Heart left ventricle (tissue), 16 donors: ENCODE measurements around the gene GSX1. TPM values are rescaled to one million over a fixed set of nuclear protein-coding genes. Genes with fewer than 3 reads are reported as not detected.

Experiments used
- ATAC-seq, 4 donors: fragments of 200-7000 bp; cut with Tn5 transposase; one replicate each; pipeline ENCODE4 v1.9.1; 2020 to 2022; ENCODE audit warnings: moderate library complexity in 4 of 4, mild to moderate bottlenecking in 3 of 4, moderate number of reproducible peaks in 1 of 4
- DNase-seq, 5 donors: peaks; one replicate each; pipeline ENCODE4 v3.0.0-alpha.2; 2020
- H3K27ac ChIP-seq, 12 donors: fragments of 200-600 bp; sonication (generic) in 4 of 12; one replicate each; pipeline versions ENCODE4 v1.5.0 to v1.8.0; 2016 to 2022; ENCODE audit warnings: mild to moderate bottlenecking in 2 of 12
- H3K27me3 ChIP-seq, 9 donors: fragments of 200-600 bp; sonication (generic) in 2 of 9; one replicate each; pipeline versions ENCODE4 v1.5.1 to v1.8.0; 2016 to 2022; ENCODE audit warnings: mild to moderate bottlenecking in 3 of 9
- H3K36me3 ChIP-seq, 9 donors: fragments of 200-600 bp; sonication (generic) in 2 of 9; one replicate each; pipeline versions ENCODE4 v1.5.0 to v1.8.0; 2018 to 2022; ENCODE audit warnings: mild to moderate bottlenecking in 2 of 9
- H3K4me1 ChIP-seq, 12 donors: fragments of 200-600 bp; sonication (generic) in 4 of 12; one replicate each; pipeline versions ENCODE4 v1.5.0 to v1.8.0; 2016 to 2022; ENCODE audit warnings: mild to moderate bottlenecking in 3 of 12
- H3K4me3 ChIP-seq, 12 donors: fragments of 200-600 bp; sonication (generic) in 4 of 12; one replicate each; pipeline versions ENCODE4 v1.5.0 to v1.8.0; 2017 to 2022; ENCODE audit warnings: mild to moderate bottlenecking in 9 of 12, moderate library complexity in 4 of 12
- H3K9me3 ChIP-seq, 12 donors: fragments of 200-600 bp; sonication (generic) in 4 of 12; one replicate each; pipeline versions ENCODE4 v1.5.0 to v1.8.0; 2016 to 2022; ENCODE audit warnings: mild to moderate bottlenecking in 1 of 12
- CTCF ChIP-seq, 12 donors: fragments of 200-600 bp; sonication (generic) in 4 of 12; IDR thresholded peaks; one replicate each; pipeline versions ENCODE4 v1.5.0 to v1.8.0; 2018 to 2022; ENCODE audit warnings: antibody characterized with exemption in 12 of 12, mild to moderate bottlenecking in 5 of 12
- POLR2A ChIP-seq, 2 donors: fragments of 450-650 bp; IDR thresholded peaks; one replicate each; pipeline ENCODE4 v1.6.1; 2017; ENCODE audit warnings: antibody characterized with exemption in 2 of 2, mild to moderate bottlenecking in 2 of 2, moderate library complexity in 2 of 2
- WGBS, 4 donors: extraction: QIAGEN DNeasy Blood & Tissue Kit in 2 of 4; methylation state at CpG; one replicate each; pipeline versions ENCODE4 v1.1.5 to v1.1.7; 2013 to 2018; 5-methylcytosine and 5-hydroxymethylcytosine counted together
- intact Hi-C, 10 donors: fragments of 100-400 bp; cut with DNase I; formaldehyde crosslinking; loops; one replicate each; pipeline versions ENCODE4 v1.11.1 to v1.14.2; 2022
- polyA plus RNA-seq, 2 donors: library from polyadenylated mRNA; stranded (reverse); fragments of 200-250 nt; gene quantifications; one replicate each; pipeline ENCODE4 v1.2.3, GENCODE V29; 2013
- total RNA-seq, 9 donors: library from RNA; depleted of rRNA in 2 of 9; stranded (reverse); fragments of >200 nt in 2 of 9; fragmentation: NEBNext Ultra II Directional in 3 of 9; extraction: Animal tissue kit (Norgen Biotek cat#: 25700) in 3 of 9; gene quantifications; one replicate each; pipeline versions ENCODE4 v1.1.0 to v1.2.4, GENCODE V29; 2016 to 2023
- donor health status: ischemic (EF 13 %, LVEDD 7.1; RV severe dilation, severe dysfunction).
- donor health status: healthy with polysubstance abuse.
- donor health status: DM: no; HTN: yes; CAD: no.
- donor health status: DM: no; HTN: no; CAD: no.
- donor health status: ischemic (EF 25% LVEDD 6.9; RV normal size, moderate dysfunction).
- donor health status: ischemic (EF 25% LVEDD 5.7; RV mildly dilated, moderate dysfunction).
- donor health status: healthy.
- donor health status: DM: yes; HTN: yes; CAD: no.
- donor health status: ischemic (EF 35%, LVEDD 5.7; RV mildly dilated, moderate dysfunction).
- donor health status: nonischemic (EF 11% LVEDD 7.7; RV severe dilation, severe dysfunction).
- donor health status: DM: yes; HTN: yes; CAD: no.
- donor health status: PGD.
- donor health status: ischemic (EF 29% LVEDD 5.4; RV normal size, mild dysfunction).
- donor health status: nonischemic (EF 23%, LVEDD 6.1; RV moderate dilation, normal function).

The GSX1 gene
- total and polyA plus RNA-seq, 11 donors, result not detected

- intact Hi-C loops, result no loop called here
- DNase-seq, result no peak
Measured at GRCh38 chr13:27790523-27790922, 1.8 kb upstream of the GSX1 start.

GRCh38 chr13:27791146-27791900 is 960 bp upstream of the GSX1 start:
- Histone ChIP-seq H3K9me3 (no peaks in the 10 kb centered on the region), H3K27me3 (peaks cover 70 to 98% (median 92%) of the 10 kb centered on the region in 9 donors), H3K27ac (no peak overlapping the region), H3K4me3 (peak overlapping the region in 10 of 12 donors; percentile 12 to 48 (median 34)), H3K36me3 (no peaks in the 10 kb centered on the region), H3K4me1 (peaks cover 0 to 52% (median 23%) of the 10 kb centered on the region in 12 donors)
- intact Hi-C loops, result no loop called here
- ATAC-seq (no peak), DNase-seq (no peak)
- TF ChIP-seq POLR2A (IDR thresholded peaks at IDR 0.05), result no peak
- no peak for TF ChIP-seq CTCF (IDR thresholded peaks at IDR 0.05)
- 6 to 9% (median 7%) methylated on average over 36 of the region's 36 CpGs for WGBS, 4 donors

More at GRCh38 chr13:27790523-27790922, 1.8 kb upstream of the GSX1 start:
- peaks cover 0 to 52% (median 23%) of the 10 kb centered on the region in 12 donors for H3K4me1 ChIP-seq
- peaks cover 64 to 98% (median 84%) of the 10 kb centered on the region in 9 donors for H3K27me3 ChIP-seq
- whole genome bisulfite sequencing, 4 donors, result 0 to 3% (median 2%) methylated on average over 15 to 23 of the region's 23 CpGs
- peak overlapping the region in 7 of 12 donors; percentile 12 to 48 (median 38) for H3K4me3 ChIP-seq
- H3K9me3 ChIP-seq, result no peaks in the 10 kb centered on the region
- no peaks in the 10 kb centered on the region for H3K36me3 ChIP-seq
- TF ChIP-seq POLR2A (IDR thresholded peaks at IDR 0.05), result no peak
- no peak for TF ChIP-seq CTCF (IDR thresholded peaks at IDR 0.05)
- ATAC-seq, result no peak
- H3K27ac ChIP-seq, result no peak overlapping the region

- H3K27me3 ChIP-seq, result peaks cover 71 to 98% (median 96%) of the 10 kb centered on the region in 9 donors
- TF ChIP-seq POLR2A (IDR thresholded peaks at IDR 0.05), result no peak
- no peak for TF ChIP-seq CTCF (IDR thresholded peaks at IDR 0.05)
- WGBS, 4 donors, result 10 to 16% (median 12%) methylated on average over 21 to 22 of the region's 22 CpGs
- no peak for DNase-seq
- H3K4me1 ChIP-seq, result peaks cover 0 to 56% (median 23%) of the 10 kb centered on the region in 12 donors
- no peaks in the 10 kb centered on the region for H3K9me3 ChIP-seq
- H3K36me3 ChIP-seq, result no peaks in the 10 kb centered on the region
- no peak for ATAC-seq
- no peak overlapping the region for H3K4me3 ChIP-seq
- intact Hi-C loops, result no loop called here
- no peak overlapping the region for H3K27ac ChIP-seq
Measured at GRCh38 chr13:27791901-27792392, 336 bp upstream of the GSX1 start.

GRCh38 chr13:27793507-27794367 is 1.5 kb downstream of the GSX1 start:
- intact Hi-C loops, result no loop called here
- ATAC-seq (no peak), DNase-seq (no peak)
- Histone ChIP-seq H3K4me3 (no peak overlapping the region), H3K9me3 (no peaks in the 10 kb centered on the region), H3K27ac (no peak overlapping the region), H3K4me1 (peaks cover 0 to 63% (median 23%) of the 10 kb centered on the region in 12 donors), H3K27me3 (peaks cover 75 to 100% (median 99%) of the 10 kb centered on the region in 9 donors), H3K36me3 (no peaks in the 10 kb centered on the region)
- TF ChIP-seq POLR2A (IDR thresholded peaks at IDR 0.05) (no peak), CTCF (IDR thresholded peaks at IDR 0.05) (no peak)
- WGBS, 4 donors, result 4 to 5% (median 4%) methylated on average over 44 to 63 of the region's 63 CpGs
